OCI-LY3 (cell line): ENCODE data around the gene TPSG1.

Source experiments
- CTCF ChIP-seq: fragments of 200-600, 300-600 bp; sonication (generic); IDR thresholded peaks from 2 replicates; pipeline ENCODE4 v1.5.1; 2014; ENCODE audit warnings: antibody characterized with exemption, low read length, low read depth
- EZH2phosphoT487 ChIP-seq: fragments of 200-600 bp; shearing (Covaris generic); IDR thresholded peaks from 2 replicates; pipeline ENCODE4 v1.6.1; 2018; ENCODE audit warnings: antibody characterized with exemption, mixed run types, low read depth

- TF ChIP-seq EZH2phosphoT487 (no peak), CTCF (no peak)
Observed at GRCh38 chr16:1208239-1208830, 16.7 kb downstream of the TPSG1 start.
